A549 (cell line): ENCODE measurements around the gene COG7. TPM values are rescaled to one million over a fixed set of nuclear protein-coding genes. Genes with fewer than 3 reads are reported as not detected.

Source experiments
- polyA plus RNA-seq, 4 experiments: library from polyadenylated mRNA; depleted of rRNA in 3 of 4; stranded (reverse); fragments of >200 nt; fragmentation: RNase III in 1 of 4; extraction: RNeasy Plus Mini Kit Qiagen cat#74134 plus additional on column Dnase treatment in 1 of 4; gene quantifications; 2 replicates in 3 of 4; 3 replicates in 1 of 4; pipeline ENCODE4 v1.2.3, GENCODE V29; 2011 to 2017
- small RNA-seq, 6 experiments: library from RNA; depleted of rRNA; stranded (forward); fragments of <200 nt; gene quantifications; one replicate each; pipeline ENCODE3, GENCODE V24; 2012

COG7 gene
- polyA plus RNA-seq, 2 of the 4 experiments (the other 2 are of a cell fraction) = 11.3 to 18.5 TPM

Small RNA genes lying within 50 kb of the gene (small RNA-seq; reads per million reads assigned to genes)
- 0 reads per million in 6 experiments for gene RF00072

Other genes with a start within 250 kb of the COG7 start
- 0.25 and 0.67 TPM in 2 replicates for gene SCNN1B, start 150.9 kb downstream of the COG7 start, polyA plus RNA-seq (2011; rRNA removed)
- not detected in 3 replicates for gene SCNN1B, start 150.9 kb downstream of the COG7 start, polyA plus RNA-seq (2017; fragmentation: RNase III; extraction: RNeasy Plus Mini Kit Qiagen cat#74134 plus additional on column Dnase treatment)
- gene GGA2, start 57.3 kb upstream of the COG7 start, polyA plus RNA-seq (2011; rRNA removed) = 56.9 and 57.9 TPM in 2 replicates
- gene GGA2, start 57.3 kb upstream of the COG7 start, polyA plus RNA-seq (2017; fragmentation: RNase III; extraction: RNeasy Plus Mini Kit Qiagen cat#74134 plus additional on column Dnase treatment) = 29.9 to 33.1 TPM (median 32.7 TPM) in 3 replicates
- 45.2 and 68.6 TPM in 2 replicates for gene EARS2, start 104.2 kb upstream of the COG7 start, polyA plus RNA-seq (2011; rRNA removed)
- gene EARS2, start 104.2 kb upstream of the COG7 start, polyA plus RNA-seq (2017; fragmentation: RNase III; extraction: RNeasy Plus Mini Kit Qiagen cat#74134 plus additional on column Dnase treatment) = 25.2 to 30.8 TPM (median 30.4 TPM) in 3 replicates
- gene UBFD1, start 104.5 kb upstream of the COG7 start, polyA plus RNA-seq (2011; rRNA removed) = 75.2 and 78.0 TPM in 2 replicates
- gene UBFD1, start 104.5 kb upstream of the COG7 start, polyA plus RNA-seq (2017; fragmentation: RNase III; extraction: RNeasy Plus Mini Kit Qiagen cat#74134 plus additional on column Dnase treatment) = 58.1 to 60.0 TPM (median 58.6 TPM) in 3 replicates
- 160 and 277 TPM in 2 replicates for gene NDUFAB1, start 143.1 kb upstream of the COG7 start, polyA plus RNA-seq (2011; rRNA removed)
- 162 to 168 TPM (median 167 TPM) in 3 replicates for gene NDUFAB1, start 143.1 kb upstream of the COG7 start, polyA plus RNA-seq (2017; fragmentation: RNase III; extraction: RNeasy Plus Mini Kit Qiagen cat#74134 plus additional on column Dnase treatment)
- 14.7 and 17.4 TPM in 2 replicates for gene PALB2, start 188.1 kb upstream of the COG7 start, polyA plus RNA-seq (2011; rRNA removed)
- gene PALB2, start 188.1 kb upstream of the COG7 start, polyA plus RNA-seq (2017; fragmentation: RNase III; extraction: RNeasy Plus Mini Kit Qiagen cat#74134 plus additional on column Dnase treatment) = 11.9 to 15.0 TPM (median 13.9 TPM) in 3 replicates
- gene DCTN5, start 188.3 kb upstream of the COG7 start, polyA plus RNA-seq (2011; rRNA removed) = 91.1 TPM in 2 replicates
- 64.6 to 70.4 TPM (median 66.2 TPM) in 3 replicates for gene DCTN5, start 188.3 kb upstream of the COG7 start, polyA plus RNA-seq (2017; fragmentation: RNase III; extraction: RNeasy Plus Mini Kit Qiagen cat#74134 plus additional on column Dnase treatment)
- 52.8 and 71.9 TPM in 2 replicates for gene PLK1, start 225.7 kb upstream of the COG7 start, polyA plus RNA-seq (2011; rRNA removed)
- 108 to 117 TPM (median 114 TPM) in 3 replicates for gene PLK1, start 225.7 kb upstream of the COG7 start, polyA plus RNA-seq (2017; fragmentation: RNase III; extraction: RNeasy Plus Mini Kit Qiagen cat#74134 plus additional on column Dnase treatment)